Measurements from ENCODE around the gene TOMM70. TPM values are rescaled to one million over a fixed set of nuclear protein-coding genes. Genes with fewer than 3 reads are reported as not detected.
"Not testable (repeated sequence)": the region's sequence is repeated elsewhere in the genome, so short reads cannot be mapped to it uniquely, and the experiment has no call there.

TOMM70 gene
- total RNA-seq, 1 donor from 2014 or later, result 26.8 TPM

DNA sequence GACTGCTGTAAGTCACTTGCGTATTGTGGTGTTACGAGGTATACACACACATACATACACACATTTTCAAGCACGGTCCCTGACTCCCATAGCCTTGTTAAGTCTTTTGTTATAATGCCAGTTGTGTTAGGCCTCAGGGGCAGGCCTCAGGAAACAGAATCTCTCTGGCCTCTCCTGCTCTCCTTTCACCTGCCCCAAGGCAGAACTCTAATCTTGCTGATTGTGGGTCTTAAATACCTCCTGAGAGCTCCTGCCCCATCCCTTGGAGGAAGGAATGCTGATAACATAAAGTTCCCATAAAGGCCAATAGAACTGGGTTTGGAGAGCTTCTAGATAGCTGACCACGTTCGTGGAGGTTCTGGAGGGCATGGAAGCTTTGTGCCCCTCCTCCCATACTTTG lies 70.2 kb downstream of the TOMM70 start:
- Histone ChIP-seq H3K4me1 (peaks cover 11% of the 10 kb centered on the region), H3K9me3 (no peaks in the 10 kb centered on the region), H3K4me3 (no peak overlapping the region), H3K36me3 (peaks cover 0 to 7% of the 10 kb centered on the region in 2 donors), H3K27ac (no peak overlapping the region), H3K27me3 (no peaks in the 10 kb centered on the region)
- no peak for DNase-seq (ENCODE audit: extremely low spot score in 2 of 2)
- TF ChIP-seq, protein P1, sequence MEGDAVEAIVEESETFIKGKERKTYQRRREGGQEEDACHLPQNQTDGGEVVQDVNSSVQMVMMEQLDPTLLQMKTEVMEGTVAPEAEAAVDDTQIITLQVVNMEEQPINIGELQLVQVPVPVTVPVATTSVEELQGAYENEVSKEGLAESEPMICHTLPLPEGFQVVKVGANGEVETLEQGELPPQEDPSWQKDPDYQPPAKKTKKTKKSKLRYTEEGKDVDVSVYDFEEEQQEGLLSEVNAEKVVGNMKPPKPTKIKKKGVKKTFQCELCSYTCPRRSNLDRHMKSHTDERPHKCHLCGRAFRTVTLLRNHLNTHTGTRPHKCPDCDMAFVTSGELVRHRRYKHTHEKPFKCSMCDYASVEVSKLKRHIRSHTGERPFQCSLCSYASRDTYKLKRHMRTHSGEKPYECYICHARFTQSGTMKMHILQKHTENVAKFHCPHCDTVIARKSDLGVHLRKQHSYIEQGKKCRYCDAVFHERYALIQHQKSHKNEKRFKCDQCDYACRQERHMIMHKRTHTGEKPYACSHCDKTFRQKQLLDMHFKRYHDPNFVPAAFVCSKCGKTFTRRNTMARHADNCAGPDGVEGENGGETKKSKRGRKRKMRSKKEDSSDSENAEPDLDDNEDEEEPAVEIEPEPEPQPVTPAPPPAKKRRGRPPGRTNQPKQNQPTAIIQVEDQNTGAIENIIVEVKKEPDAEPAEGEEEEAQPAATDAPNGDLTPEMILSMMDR (IDR thresholded peaks at IDR 0.05), result no peak
- TF ChIP-seq POLR2AphosphoS5 (IDR thresholded peaks at IDR 0.05; ENCODE audit: insufficient read depth in 1 of 2, low read depth in 1 of 2) (no peak), POLR2A (IDR thresholded peaks at IDR 0.05) (no peak)
- intact Hi-C loops (cut with DNase I), result no loop called here

DNA sequence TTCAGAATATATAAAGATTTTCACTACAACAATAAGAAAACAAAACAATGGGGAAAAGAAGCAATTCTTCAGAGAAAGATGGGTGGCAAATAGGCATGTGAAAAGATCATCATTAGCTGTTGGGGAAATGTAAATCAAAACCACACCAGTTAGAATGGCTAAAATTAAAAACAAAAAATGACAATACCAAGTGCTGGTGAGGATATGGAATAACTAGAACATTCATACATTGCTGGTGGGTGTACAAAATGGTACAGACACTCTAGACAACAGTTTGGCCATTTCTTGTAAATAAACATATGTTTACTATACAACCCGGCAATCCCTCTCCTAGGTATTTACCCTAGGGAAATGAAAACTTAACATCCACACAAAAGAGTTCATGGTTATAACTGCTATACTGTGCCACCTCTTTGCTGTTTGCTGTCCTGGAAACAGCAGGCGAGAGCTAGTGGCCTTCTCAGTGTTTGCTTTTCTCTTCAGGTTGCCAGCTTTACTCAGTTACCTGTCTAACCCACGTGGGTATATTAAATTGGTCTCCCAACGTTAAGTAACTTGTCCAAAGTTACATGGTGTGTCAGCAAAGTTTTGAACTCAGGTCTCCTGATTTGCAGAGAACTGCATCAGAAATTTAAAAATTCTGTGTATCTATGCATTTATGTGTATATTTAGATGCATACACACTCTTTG lies 70.9 kb downstream of the TOMM70 start:
- no peak for TF ChIP-seq POLR2AphosphoS5 (IDR thresholded peaks at IDR 0.05; ENCODE audit: insufficient read depth in 1 of 2, low read depth in 1 of 2)
- no peak for TF ChIP-seq POLR2A (IDR thresholded peaks at IDR 0.05)
- TF ChIP-seq, protein P1 (IDR thresholded peaks at IDR 0.05), result no peak
- no peak overlapping the region for H3K4me3 ChIP-seq
- intact Hi-C loops (cut with DNase I), result no loop called here
- H3K4me1 ChIP-seq, result peaks cover 5% of the 10 kb centered on the region
- no peaks in the 10 kb centered on the region for H3K9me3 ChIP-seq
- H3K27ac ChIP-seq, result no peak overlapping the region
- peaks cover 0 to 7% of the 10 kb centered on the region in 2 donors for H3K36me3 ChIP-seq
- DNase-seq (ENCODE audit: extremely low spot score in 2 of 2), result no peak
- no peaks in the 10 kb centered on the region for H3K27me3 ChIP-seq

DNA sequence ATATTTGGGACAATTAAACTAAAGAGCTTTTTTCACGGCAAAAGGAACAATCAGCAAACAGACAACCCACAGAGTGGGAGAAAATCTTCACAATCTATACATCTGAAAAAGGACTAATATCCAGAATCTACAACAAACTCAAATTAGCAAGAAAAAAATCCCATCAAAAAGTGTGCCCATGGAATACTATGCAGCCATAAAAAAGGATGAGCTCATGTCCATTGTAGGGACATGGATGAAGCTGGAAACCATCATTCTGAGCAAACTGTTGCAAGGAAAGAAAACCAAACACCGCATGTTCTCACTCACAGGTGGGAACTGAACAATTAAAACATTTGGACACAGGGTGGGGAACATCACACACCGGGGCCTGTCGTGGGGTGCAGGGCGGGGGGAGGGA lies 73.5 kb downstream of the TOMM70 start:
- intact Hi-C loops (cut with DNase I); H3K36me3 ChIP-seq; H3K4me3 ChIP-seq; H3K27me3 ChIP-seq; H3K9me3 ChIP-seq; H3K27ac ChIP-seq; DNase-seq (ENCODE audit: extremely low spot score in 2 of 2); H3K4me1 ChIP-seq: not testable (repeated sequence)

DNA sequence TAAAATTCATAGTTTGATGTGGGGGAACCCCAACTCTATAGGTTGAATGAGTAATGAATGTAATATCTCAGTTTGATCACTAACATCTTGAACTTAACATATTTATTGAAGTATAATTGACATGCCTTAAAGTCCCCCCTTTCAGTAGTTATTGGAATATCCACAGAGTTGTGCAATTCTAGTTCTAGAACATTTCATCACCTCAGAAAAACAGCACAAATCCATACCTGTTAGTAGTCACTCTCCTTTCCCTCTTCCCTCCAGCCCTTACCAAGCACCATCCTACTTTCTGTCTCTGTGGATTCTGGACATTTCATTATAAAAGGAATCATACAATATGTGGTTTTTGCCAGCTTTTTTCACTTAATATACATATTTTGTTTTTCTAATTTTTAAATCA lies 75.1 kb downstream of the TOMM70 start:
- Histone ChIP-seq H3K9me3 (no peaks in the 10 kb centered on the region), H3K27ac (no peak overlapping the region), H3K4me3 (no peak overlapping the region), H3K36me3 (peaks cover 0 to 10% of the 10 kb centered on the region in 2 donors), H3K4me1 (no peaks in the 10 kb centered on the region), H3K27me3 (no peaks in the 10 kb centered on the region)
- TF ChIP-seq POLR2A (IDR thresholded peaks at IDR 0.05) (no peak), POLR2AphosphoS5 (IDR thresholded peaks at IDR 0.05; ENCODE audit: insufficient read depth in 1 of 2, low read depth in 1 of 2) (no peak)
- TF ChIP-seq, protein P1 (IDR thresholded peaks at IDR 0.05), result no peak
- intact Hi-C loops (cut with DNase I), result no loop called here
- no peak for DNase-seq (ENCODE audit: extremely low spot score in 2 of 2)

DNA sequence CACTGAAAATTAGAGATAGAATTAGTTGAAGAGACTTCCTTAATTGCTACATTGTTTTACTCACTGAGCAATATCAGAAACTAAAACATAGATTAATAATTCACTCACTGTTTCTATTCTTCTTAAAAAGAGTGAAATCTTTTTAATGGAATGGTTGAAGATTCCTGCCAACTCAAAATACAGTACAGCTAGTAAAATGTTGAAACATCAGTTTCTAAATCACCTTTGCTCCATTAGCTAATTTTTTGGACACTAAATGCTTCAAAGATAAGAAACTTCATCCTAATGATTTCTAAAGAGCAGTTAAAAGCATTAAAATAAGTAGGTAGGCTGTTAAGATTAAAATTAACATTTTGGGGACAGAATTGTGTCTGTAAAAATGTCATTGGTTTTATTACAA lies 76.8 kb downstream of the TOMM70 start:
- Histone ChIP-seq H3K36me3 (peaks cover 0 to 14% of the 10 kb centered on the region in 2 donors), H3K4me1 (no peaks in the 10 kb centered on the region), H3K27ac (no peak overlapping the region), H3K4me3 (no peak overlapping the region), H3K9me3 (no peaks in the 10 kb centered on the region), H3K27me3 (no peaks in the 10 kb centered on the region)
- TF ChIP-seq, protein P1 (IDR thresholded peaks at IDR 0.05), result no peak
- TF ChIP-seq POLR2AphosphoS5 (IDR thresholded peaks at IDR 0.05; ENCODE audit: insufficient read depth in 1 of 2, low read depth in 1 of 2) (no peak), POLR2A (IDR thresholded peaks at IDR 0.05) (no peak)
- intact Hi-C loops (cut with DNase I), result no loop called here
- no peak for DNase-seq (ENCODE audit: extremely low spot score in 2 of 2)
